Kasumi-1 (cell line): ENCODE measurements around the gene ACTR10.

ENCODE experiments used
- DNase-seq, 2 experiments: peaks; one replicate each; lab custom pipeline; 2025; lab: John Stamatoyannopoulos, UW

The ACTR10 gene

GRCh38 chr14:58281969-58282368, 82.0 kb downstream of the ACTR10 start:
- DNase-seq, result no peak

- DNase-seq, result no peak
Measured at GRCh38 chr14:58282925-58283593, 83.1 kb downstream of the ACTR10 start.

- no peak for DNase-seq
Measured at GRCh38 chr14:58283730-58284129, 83.8 kb downstream of the ACTR10 start.

GRCh38 chr14:58285132-58285531, 85.2 kb downstream of the ACTR10 start:
- DNase-seq, result no peak
